Measurements from ENCODE around the gene PPT2.

The PPT2 gene

DNA sequence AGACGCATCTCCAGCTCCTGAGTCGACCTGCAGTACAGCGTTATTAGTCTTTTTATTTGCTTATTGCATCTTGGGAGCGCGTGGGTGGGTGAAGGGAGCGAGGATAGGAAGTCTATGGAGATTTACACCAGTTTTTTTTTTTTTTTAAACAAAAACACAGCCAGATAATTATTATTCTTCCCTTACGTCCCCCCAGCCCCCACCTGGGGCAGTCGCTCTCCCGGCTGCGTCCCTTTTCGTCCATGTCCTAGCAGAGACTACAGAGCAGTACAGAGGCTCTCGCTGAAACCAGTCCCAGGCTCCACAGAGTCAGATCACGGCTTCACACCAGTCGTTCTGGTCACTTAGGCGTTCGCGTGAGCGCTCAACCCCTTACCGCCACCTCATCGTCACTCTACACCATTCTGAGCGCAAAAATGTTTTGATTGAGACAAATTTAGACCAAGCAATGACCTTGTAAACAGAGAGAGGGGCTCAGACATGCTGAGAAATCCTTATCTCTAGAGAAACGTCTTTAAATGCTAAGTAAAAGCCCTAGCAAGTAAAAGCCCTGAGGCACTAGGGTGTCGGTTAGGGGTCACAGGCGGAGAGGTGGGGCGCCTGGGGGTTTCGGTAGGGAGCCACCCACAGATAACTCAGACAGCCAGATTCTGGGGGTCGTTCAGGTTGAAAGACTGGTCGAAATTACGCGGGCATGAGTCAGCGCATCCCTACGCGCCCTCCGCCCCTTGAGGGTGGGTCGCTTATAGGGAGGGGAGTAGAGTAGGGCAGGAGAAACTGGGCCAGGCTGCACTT lies 975 bp upstream of the PPT2 start:
- no peak for DNase-seq

DNA sequence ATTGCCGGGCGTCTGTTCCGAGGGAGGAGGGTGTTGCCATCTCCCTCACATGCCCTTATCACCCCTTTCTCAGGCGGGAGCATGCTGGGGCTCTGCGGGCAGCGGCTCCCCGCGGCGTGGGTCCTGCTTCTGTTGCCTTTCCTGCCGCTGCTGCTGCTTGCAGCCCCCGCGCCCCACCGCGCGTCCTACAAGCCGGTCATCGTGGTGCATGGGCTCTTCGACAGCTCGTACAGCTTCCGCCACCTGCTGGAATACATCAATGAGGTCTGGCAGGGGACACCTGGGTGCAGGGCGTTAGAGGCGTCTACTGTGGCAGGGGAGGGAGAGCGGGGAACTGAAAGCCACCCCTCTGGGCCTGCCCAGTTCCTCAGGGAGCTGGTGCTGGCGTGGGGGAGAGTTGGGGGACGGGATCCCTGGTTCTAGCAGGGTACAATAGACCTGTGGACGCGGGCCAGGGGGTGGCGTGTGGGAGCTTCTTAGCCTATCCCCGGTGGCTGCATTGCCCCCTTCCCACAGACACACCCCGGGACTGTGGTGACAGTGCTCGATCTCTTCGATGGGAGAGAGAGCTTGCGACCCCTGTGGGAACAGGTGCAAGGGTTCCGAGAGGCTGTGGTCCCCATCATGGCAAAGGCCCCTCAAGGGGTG lies 697 bp downstream of the PPT2 start:
- DNase-seq: no peak

DNA sequence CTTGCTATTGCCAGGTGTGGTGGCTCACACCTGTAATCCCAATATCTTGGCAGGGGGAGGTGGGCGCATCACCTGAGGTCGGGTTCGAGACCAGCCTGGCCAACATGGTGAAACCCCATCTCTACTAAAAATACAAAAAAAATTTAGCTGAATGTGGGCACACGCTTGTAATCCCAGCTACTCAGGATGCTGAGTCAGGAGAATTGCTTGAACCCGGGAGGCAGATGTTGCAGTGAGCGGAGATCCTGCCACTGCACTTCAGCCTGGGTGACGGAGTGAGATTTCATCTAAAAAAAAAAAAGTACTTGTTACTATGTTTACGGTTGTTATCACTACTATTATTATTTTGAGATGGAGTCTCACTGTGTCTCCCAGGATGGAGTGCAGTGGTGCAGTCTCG lies 3.0 kb downstream of the PPT2 start:
- DNase-seq: no peak

DNA sequence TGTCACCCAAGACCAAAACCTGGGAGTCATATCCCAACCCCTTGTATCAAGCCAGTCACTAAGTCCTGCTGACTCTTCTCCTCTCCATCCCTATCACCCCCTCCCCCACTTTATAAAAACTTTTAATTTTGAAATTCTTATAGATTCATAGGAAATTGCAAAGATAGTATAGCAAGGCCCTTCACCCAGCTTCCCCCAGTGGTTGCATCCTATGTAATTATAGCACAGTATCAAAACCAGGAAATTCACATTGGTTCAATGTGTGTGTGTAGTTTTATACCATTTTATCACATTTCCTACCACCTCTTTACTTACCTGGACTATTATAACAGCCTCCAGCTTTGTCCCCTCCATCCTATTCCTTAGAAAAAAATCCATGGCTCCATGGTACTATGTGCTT lies 4.1 kb downstream of the PPT2 start:
- no peak for DNase-seq

DNA sequence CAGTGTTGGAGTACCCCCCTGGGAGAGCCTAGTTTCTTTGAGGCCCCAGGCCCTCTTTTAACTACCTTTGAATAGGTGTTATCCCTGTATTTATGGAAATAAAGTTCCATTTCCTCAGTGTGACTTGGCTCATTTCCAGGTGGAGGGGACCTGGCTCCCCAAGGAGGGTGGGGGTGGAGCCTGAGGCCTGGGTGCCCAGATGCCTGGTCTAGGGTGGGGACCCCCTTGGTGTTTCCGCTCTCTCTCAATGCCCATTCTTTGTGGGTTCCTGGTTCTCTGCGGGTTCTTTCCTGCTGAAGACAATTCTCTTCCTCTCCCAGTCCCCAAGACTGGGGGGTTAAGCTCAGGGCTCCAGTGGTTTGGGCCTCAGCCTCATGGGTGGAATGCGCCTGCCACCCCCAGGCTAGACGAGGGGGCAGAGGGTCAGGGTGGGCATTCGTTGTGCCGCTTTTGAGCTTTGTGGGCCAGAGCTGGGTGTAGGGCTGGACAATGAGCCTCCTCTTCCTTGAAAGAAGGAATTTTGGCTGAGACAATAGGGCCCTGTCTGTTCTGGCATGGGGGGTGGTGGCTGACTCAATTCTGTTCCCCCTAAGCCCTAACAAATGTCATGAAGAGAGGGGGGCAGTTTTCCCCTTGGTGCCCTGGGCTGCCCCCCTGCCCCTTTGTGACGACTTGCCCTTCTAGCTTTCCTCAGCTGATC lies 9.8 kb downstream of the PPT2 start:
- DNase-seq: no peak

DNA sequence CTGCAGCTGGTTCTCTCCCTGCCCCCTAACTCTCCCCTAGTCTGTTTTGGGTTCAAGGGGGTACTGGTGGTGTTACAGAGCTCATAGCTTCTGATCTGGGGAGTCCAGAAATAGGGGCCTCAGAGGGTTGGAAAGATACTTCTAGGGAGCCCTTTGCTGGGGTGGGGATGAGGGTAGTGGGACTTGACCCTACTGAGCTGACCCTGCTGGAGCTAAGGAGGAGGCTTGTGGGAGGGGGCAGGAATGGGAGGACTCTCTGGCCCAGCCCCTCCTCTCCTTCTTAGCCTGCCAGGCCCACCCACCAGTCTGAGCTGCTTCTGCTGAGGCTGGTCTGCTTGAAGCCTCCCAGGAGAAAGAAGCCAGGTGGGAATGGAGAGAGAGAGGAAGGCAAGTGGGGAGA lies 10.4 kb downstream of the PPT2 start, which contains the start of gene EGFL8:
Gene EGFL8 (plus strand): TSS at position 301 of the 400 bp plus-strand sequence. CDS start 1,571 bp downstream, outside the sequence.
- DNase-seq: no peak

DNA sequence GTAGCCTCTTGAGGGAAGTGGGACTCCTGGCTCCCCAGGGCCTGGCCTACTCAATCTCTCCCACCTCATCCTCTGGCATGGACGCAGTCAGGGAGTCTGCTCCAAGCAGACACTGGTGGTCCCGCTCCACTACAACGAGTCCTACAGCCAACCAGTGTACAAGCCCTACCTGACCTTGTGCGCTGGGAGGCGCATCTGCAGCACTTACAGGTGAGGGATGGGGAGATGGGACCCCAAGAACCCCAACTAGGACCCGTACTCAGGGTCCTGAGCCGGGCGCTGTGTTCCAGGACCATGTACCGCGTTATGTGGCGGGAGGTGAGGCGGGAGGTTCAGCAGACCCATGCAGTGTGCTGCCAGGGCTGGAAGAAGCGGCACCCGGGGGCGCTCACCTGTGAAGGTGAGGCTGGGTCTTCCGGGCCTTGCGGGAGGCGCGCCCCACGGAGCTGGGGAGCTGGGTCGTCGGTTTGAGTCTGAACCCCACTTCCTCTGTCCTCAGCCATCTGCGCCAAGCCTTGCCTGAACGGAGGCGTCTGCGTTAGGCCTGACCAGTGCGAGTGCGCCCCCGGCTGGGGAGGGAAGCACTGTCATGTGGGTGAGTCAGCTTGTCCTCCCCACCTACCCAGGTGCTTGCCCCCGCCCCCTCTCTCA lies 12.6 kb downstream of the PPT2 start:
- no peak for DNase-seq

DNA sequence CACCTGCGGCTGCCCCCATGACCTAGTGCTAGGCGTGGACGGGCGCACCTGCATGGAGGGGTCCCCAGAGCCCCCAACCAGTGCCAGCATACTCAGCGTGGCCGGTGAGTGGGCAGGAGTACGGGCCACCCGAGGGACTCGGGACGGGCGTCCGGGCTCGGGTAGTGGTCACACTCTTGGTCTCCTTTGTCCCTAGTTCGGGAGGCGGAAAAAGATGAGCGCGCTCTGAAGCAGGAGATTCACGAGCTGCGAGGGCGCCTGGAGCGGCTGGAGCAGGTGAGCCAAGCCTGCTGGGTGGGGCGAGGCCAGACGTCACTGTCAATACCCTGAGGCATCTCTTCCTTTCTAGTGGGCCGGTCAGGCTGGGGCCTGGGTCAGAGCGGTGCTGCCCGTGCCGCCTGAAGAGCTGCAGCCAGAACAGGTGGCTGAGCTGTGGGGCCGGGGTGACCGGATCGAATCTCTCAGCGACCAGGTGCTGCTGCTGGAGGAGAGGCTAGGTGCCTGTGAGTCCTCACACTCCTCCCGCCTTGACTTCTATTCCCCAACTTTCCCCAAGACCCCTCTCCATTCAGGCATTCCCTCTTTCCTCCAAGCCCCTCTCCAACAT lies 13.3 kb downstream of the PPT2 start:
- DNase-seq: no peak

DNA sequence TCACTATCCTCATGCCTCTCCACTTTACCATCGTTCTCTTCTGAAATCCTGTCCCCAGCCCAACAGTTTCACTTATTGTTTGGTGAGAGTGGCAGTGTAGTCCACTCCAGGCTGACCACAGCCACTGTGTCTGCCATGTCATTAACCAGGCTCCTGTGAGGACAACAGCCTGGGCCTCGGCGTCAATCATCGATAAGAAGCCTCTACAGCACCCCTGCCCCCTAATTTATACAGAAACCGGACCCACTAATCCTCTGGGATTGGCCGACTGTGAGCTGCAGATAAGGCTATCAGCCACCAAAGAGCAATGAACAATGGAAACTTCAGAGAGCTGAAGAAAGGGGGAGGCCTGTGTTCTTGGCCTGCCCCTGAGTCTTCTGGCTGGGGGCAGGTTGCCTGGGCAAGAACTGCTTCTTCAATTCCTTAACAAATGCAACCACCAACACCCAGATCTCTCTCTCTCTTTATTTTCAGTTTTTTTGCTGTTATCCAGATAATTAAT lies 13.9 kb downstream of the PPT2 start:
- no peak for DNase-seq

DNA sequence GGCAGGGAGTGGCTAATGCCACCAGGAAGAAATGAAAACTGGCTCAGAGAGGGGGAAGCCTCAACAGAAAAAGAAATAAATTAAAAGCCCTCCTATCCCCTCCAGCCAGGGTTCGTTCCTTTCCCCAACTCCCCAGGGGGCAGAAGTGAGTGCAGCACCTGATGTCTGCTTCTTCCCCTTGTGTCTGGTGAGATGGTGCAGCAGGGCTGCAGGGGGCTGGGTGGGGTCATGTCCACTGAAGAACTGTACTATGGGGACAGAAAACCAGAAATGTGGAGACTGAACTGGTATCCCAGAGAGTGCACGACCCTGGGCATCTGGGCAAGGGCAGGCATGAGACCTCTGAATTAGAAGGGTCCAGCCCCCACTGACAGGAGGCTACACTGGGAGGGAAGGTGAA lies 14.4 kb downstream of the PPT2 start:
- DNase-seq: no peak

DNA sequence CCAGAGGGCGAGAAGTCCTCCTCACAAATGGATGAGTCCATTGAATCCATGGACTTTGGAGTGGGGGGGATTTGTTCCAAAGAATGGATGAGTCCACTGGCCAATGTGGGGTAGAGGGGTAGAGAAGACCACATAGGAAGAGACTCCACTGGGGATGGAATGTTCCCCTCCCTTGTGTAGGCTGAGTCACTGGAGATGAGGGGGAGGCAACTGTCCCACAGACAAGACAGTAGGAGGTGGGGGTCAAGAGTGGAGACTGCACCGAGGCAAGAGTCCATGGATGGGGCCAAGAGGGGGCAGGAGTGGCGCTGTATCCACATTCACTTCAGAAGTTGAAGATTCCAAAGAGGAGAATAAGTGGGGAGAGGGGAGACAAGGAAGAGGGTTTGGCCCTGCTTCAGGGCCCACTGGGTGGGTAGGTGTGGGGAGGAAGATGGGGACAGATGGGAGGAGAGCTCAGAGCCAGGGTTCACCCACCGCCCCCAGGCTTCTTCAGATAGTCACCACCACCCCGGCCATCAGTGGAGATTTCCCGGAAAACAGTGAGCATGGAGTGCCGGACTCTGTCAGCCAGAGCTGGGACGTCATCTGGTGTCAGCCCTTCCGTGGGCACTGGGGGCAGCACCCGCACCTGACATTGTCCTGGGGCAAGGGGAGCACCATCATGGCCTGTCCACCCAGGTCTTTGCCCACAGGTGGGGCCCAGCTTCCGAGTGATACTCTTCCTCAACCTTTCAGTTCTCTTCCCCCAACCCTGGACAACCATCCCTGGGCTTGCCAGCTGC lies 15.1 kb downstream of the PPT2 start:
- DNase-seq: no peak

DNA sequence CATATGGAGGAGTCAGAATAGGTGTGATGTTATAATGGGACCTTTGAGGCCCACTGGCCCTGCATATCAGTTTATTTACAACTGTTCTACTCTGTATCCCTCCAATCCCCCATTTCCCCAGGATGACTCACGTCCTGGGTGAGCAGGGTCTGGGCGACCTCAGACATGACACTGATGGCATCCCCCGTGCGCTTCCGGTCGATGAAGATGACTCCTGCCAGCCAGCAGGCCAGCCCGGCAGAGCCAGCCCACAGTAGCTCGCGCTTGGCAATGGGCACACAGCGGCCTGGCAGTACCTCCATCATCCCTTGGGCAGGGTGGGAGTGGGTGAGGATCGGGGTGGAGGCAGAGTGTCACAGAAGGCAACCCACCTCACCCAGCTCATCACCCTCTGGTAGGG lies 16.4 kb downstream of the PPT2 start:
- DNase-seq: no peak

DNA sequence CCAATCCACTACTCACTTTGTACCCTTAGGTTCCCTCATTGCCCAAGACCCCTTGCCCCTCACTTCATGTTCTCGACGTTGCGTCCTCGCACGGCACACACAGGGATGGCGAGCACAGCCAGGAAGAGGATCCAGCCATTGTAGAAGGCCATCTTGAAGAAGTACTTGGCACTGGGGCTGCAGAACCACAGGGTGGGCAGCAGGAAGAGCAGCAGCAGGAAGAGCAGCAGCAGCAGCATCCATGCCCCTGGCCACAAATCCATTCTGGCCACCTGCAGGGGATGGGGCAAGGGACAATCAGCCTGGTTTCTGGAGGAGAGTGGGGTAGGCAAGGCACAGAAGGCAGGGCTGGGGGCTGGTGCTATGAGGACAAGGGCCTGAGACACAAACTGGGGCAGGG lies 17.3 kb downstream of the PPT2 start:
- no peak for DNase-seq

DNA sequence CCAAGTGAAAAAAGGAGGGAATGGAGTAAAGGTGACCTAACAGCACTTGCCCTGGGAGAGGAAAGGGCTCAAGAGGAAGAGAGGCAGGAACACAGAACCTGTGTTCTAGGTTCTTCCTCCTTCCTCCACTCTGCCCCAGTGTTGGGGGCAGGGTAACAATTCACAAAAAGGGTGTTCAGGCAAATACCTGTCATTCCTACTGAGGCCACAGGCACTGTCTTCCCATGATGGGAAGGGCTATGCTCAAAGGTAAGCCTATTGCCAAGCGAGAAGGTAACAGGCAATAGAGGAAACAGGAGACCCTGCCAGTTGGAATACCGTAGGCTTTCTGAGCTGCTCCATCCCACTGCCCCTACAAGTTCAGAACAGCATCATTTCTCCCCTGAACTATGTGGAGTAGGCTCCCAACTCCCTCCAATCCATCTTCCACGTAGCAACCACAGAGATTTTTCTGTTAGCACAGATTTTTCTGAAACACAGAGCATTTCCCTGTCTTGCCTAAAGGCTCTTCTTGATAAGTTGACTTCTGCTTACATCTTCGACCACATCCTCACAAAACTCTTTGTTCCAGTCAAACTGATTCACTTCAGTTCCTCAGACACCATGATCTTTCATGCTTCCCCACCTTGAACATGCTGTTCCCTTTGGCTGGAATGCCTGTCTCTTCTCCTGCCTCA lies 19.2 kb downstream of the PPT2 start:
- DNase-seq: no peak

DNA sequence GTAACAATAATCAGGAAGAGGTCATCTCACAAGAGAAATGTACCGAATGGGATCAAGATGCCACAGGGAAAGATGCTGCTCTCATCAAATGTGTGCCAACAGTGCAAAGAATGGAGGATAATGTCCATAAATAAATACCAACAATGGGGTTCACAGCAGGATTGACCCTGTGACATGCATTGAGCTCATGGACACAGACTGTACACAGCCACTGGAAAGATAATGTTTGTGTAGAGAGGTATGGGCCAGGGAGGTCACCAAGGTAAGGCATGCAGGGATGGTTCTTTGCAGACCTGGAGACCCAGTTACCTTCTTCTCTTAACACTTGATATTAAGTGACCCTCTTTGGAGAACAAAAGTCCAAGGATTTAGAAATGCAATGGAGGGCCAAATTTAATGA lies 20.5 kb downstream of the PPT2 start:
- no peak for DNase-seq

DNA sequence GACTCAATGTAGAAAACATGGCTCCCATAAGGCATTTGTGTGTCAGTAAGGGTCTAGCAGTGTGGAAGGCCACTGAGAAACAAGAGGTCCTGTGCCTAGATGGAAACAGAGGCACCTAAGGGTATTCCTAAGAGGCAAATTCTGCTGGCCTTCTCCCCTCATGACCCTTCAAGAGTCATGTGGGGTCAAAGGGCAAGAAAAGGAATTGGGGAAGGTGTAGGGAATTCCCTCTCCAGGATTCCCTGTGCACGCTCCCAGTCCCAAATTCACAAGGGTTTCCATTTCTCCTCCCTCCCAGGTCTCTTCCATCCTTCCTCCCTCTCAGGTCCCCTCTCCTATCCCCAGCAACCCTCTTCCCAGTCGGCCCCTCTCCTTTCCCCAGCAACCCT lies 21.4 kb downstream of the PPT2 start:
- DNase-seq: no peak

DNA sequence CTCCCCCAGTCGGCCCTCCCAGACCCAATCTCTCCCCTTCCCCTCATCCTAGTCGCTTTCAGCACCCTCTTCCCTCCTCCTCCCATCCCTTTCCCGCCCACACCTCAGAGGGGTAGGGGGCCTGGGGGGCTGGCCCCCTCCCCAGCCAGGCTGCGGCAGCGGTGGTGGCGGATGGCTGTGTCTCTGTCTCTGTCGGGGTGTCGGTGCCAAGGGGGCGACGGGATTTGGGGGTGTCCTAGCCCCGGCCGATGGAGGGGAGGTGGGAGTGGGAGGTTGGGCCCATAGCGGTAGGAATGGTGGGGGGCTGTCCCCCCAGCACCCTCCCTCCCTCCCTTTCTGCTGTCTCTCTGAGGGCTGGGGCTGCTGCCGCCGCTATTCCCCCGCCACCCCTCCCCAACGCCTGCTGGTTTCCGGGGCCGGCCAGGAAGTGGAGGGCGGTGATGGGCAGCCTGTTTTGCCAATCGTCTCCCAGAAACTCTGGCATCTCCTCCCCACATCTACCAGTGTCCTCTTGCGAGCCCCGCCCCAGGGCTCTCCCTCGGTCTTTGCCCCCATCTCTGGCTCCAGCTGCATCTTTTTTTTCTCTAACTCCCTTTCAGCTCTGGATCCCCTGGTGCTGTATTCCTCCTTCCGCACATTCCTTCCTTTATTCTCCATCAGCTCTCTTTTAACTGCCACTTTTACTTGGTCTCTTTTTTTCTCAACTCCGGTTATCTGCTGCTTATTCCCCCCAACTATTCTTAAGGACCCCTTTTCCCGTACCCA lies 22.0 kb downstream of the PPT2 start, which contains the start of gene AGPAT1:
Gene AGPAT1 (minus strand): TSS at position 374 of the 765 bp plus-strand sequence. CDS start 4,588 bp downstream, outside the sequence.
- peak; percentile 75 for DNase-seq

DNA sequence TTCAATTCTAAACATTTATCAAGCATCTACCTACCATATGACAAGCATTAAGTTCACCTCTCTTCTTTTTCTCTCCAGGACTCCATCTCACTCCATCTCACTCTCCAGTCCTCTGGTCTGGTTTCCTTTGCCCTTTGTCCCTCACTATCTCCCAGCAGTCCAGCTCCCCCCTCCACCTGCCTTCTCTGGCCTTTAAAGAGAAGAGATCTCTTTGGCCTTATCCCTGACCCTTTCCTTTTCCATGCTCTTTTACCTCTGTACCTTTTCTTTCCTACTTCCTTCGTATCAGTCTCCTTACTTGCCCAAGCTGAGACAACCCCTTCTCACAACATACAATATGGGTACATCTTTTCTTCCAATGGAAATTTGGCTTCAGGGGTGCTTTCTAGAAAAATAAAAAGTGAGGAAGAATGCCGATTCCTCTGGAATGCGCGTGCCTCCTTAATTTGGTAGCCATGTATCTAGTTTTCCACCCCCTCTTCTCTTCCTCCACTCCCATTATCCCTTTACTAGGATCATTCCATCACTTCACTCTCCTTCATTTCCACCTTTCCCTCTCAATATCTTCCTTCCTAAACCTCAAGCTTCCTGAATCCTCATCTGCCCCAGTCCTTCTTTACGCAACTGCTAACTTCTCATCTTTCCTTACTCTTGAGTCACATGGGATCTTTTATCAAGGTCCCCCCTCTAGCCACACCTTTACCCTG lies 22.7 kb downstream of the PPT2 start:
- no peak for DNase-seq

DNA sequence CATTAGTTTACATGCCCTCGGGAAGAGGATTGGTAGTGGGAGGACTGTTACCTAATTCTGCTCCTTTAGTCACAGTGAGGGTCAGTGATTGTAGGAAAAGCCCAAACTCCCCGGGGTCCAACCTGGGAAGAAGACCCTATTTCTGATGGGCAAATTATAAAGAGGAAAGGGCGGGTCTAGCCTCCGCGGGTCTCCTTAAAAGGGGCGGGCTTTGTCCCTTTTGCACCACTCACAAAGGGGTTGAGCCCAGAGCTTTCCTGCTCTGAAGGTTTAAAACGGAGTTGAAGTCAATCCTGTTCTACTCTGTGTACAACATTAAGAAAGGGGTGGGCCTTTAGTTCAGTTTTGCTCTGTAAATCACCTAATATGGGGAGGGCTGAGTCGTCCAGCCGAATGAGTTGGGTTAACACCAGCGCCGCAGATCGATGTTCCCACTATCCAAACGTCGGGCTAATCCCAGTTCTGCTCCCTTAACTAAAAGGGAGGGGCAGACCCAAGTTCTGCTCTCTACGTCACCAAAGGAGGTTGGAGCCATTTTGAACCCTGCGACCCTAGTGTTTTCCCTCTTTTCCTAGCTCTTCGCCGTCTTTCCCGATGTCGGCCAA lies 23.3 kb downstream of the PPT2 start:
- DNase-seq: peak; percentile 43
